ENCODE results near the gene TMOD2. TPM values are rescaled to one million over a fixed set of nuclear protein-coding genes. Genes with fewer than 3 reads are reported as not detected.

TMOD2 gene
- total RNA-seq, 6 experiments from 2014 or later: 11.0 to 14.9 (median 13.5) TPM

- H3K4me1 Mint-ChIP-seq (ENCODE audit: low read depth): peaks cover 63% of the 10 kb centered on the region
- DNase-seq: peak; percentile 69
- peak overlapping the region; percentile 90 for H3K27ac Mint-ChIP-seq
Measured at GRCh38 chr15:51727141-51727897, 24.1 kb upstream of the TMOD2 start.

GRCh38 chr15:51731549-51732267 is 19.7 kb upstream of the TMOD2 start:
- peak; percentile 22 for DNase-seq
- no peak for TF ChIP-seq CTCF (IDR thresholded peaks at IDR 0.05)
- Mint-ChIP-seq H3K9me3 (no peaks in the 10 kb centered on the region), H3K27ac (peak overlapping the region; percentile 83), H3K4me1 (ENCODE audit: low read depth) (peaks cover 68% of the 10 kb centered on the region), H3K36me3 (ENCODE audit: low read depth) (no peaks in the 10 kb centered on the region; the same call in 1 of the 2 replicates), H3K27me3 (ENCODE audit: insufficient read depth) (no peaks in the 10 kb centered on the region; the same call in 1 of the 2 replicates), H3K4me3 (peak overlapping the region; percentile 78)

More at GRCh38 chr15:51727141-51727897, 24.1 kb upstream of the TMOD2 start:
- Mint-ChIP-seq H3K9me3 (no peaks in the 10 kb centered on the region), H3K4me3 (peak overlapping the region; percentile 68), H3K27me3 (ENCODE audit: insufficient read depth) (no peaks in the 10 kb centered on the region), H3K36me3 (ENCODE audit: low read depth) (no peaks in the 10 kb centered on the region; the same call in none of the 2 replicates)
- TF ChIP-seq CTCF (IDR thresholded peaks at IDR 0.05): peak; percentile 65

- Mint-ChIP-seq H3K27ac (no peak overlapping the region; the same call in 1 of the 2 replicates), H3K36me3 (ENCODE audit: low read depth) (no peaks in the 10 kb centered on the region; the same call in 1 of the 2 replicates), H3K9me3 (no peaks in the 10 kb centered on the region), H3K27me3 (ENCODE audit: insufficient read depth) (no peaks in the 10 kb centered on the region; the same call in 1 of the 2 replicates), H3K4me3 (no peak overlapping the region), H3K4me1 (ENCODE audit: low read depth) (peaks cover 60% of the 10 kb centered on the region)
- TF ChIP-seq CTCF (IDR thresholded peaks at IDR 0.05): no peak
- no peak for DNase-seq
Measured at GRCh38 chr15:51732646-51733045, 18.8 kb upstream of the TMOD2 start.

GRCh38 chr15:51735228-51736010 is 16.0 kb upstream of the TMOD2 start:
- Mint-ChIP-seq H3K4me3 (peak overlapping the region; percentile 89; the same call in 1 of the 2 replicates), H3K27me3 (ENCODE audit: insufficient read depth) (no peaks in the 10 kb centered on the region; the same call in 1 of the 2 replicates), H3K36me3 (ENCODE audit: low read depth) (no peaks in the 10 kb centered on the region; the same call in 1 of the 2 replicates), H3K9me3 (no peaks in the 10 kb centered on the region), H3K27ac (no peak overlapping the region), H3K4me1 (ENCODE audit: low read depth) (peaks cover 64% of the 10 kb centered on the region)
- TF ChIP-seq CTCF (IDR thresholded peaks at IDR 0.05): 0 out of 2 replicates have a peak, but pooled peaks have one; percentile 18
- no peak for DNase-seq

GRCh38 chr15:51736069-51736468 is 15.3 kb upstream of the TMOD2 start:
- peaks cover 57% of the 10 kb centered on the region for H3K4me1 Mint-ChIP-seq (ENCODE audit: low read depth)
- H3K27ac Mint-ChIP-seq: no peak overlapping the region
- no peak for TF ChIP-seq CTCF (IDR thresholded peaks at IDR 0.05)
- H3K9me3 Mint-ChIP-seq: no peaks in the 10 kb centered on the region
- no peaks in the 10 kb centered on the region; the same call in 1 of the 2 replicates for H3K27me3 Mint-ChIP-seq (ENCODE audit: insufficient read depth)
- H3K4me3 Mint-ChIP-seq: peak overlapping the region; percentile 89
- no peak for DNase-seq
- H3K36me3 Mint-ChIP-seq (ENCODE audit: low read depth): no peaks in the 10 kb centered on the region
